OCI-LY7 (cell line): ENCODE data around the gene LMBRD2.

ENCODE experiments used
- CTCF ChIP-seq: fragments of 200-600 bp; sonication (generic); conservative IDR thresholded peaks from 2 replicates; pipeline ENCODE4 v1.5.1; 2014; ENCODE audit warnings: mild to moderate bottlenecking, antibody characterized with exemption, low read length, moderate library complexity, mixed read lengths
- EZH2phosphoT487 ChIP-seq: fragments of 200-600 bp; sonication (generic); IDR thresholded peaks from 2 replicates; pipeline ENCODE4 v1.6.1; 2018; ENCODE audit warnings: low read depth, borderline replicate concordance, mild to moderate bottlenecking, mixed run types, antibody characterized with exemption, low read length, moderate library complexity, mixed read lengths

GRCh38 chr5:36158144-36158543 lies 6.5 kb upstream of the LMBRD2 start:
- TF ChIP-seq CTCF, result no peak
- TF ChIP-seq EZH2phosphoT487, result no peak
